OCI-LY1 (cell line): ENCODE data around the gene CACNA1C.

Source experiments
- CTCF ChIP-seq: fragments of 200-600 bp; sonication (generic), shearing (Covaris generic); IDR thresholded peaks from 2 replicates; pipeline ENCODE4 v1.5.1; 2017; ENCODE audit warnings: mild to moderate bottlenecking, antibody characterized with exemption, low read length, moderate library complexity, mixed read lengths
- EZH2 ChIP-seq: fragments of 200-600 bp; sonication (generic), shearing (Covaris generic); IDR thresholded peaks from 2 replicates; pipeline ENCODE4 v1.8.0; 2017; ENCODE audit warnings: borderline replicate concordance, mixed run types, mild to moderate bottlenecking, antibody characterized with exemption, low read length, moderate library complexity, mixed read lengths

GRCh38 chr12:2276288-2277033, 223.7 kb downstream of the CACNA1C start:
- TF ChIP-seq CTCF = no peak
- TF ChIP-seq EZH2 = no peak
